A549 treated with GW870086 at 1 μM for 4 hours (cell line): Measurements from ENCODE around the gene PROX2. TPM values are rescaled to one million over a fixed set of nuclear protein-coding genes. Genes with fewer than 3 reads are reported as not detected.

Experiments used
- total RNA-seq: library from RNA; stranded (reverse); fragments of 200-300 nt; extraction: Qiagen RNA extraction; gene quantifications from 5 replicates; pipeline ENCODE4 v1.2.3, GENCODE V29; 2022; ENCODE audit warnings: low read depth

PROX2 gene, protein sequence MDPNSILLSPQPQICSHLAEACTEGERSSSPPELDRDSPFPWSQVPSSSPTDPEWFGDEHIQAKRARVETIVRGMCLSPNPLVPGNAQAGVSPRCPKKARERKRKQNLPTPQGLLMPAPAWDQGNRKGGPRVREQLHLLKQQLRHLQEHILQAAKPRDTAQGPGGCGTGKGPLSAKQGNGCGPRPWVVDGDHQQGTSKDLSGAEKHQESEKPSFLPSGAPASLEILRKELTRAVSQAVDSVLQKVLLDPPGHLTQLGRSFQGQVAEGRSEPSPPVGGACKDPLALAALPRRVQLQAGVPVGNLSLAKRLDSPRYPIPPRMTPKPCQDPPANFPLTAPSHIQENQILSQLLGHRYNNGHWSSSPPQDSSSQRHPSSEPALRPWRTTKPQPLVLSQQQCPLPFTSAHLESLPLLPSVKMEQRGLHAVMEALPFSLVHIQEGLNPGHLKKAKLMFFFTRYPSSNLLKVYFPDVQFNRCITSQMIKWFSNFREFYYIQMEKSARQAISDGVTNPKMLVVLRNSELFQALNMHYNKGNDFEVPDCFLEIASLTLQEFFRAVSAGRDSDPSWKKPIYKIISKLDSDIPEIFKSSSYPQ
- not detected in 5 replicates for total RNA-seq

DNA sequence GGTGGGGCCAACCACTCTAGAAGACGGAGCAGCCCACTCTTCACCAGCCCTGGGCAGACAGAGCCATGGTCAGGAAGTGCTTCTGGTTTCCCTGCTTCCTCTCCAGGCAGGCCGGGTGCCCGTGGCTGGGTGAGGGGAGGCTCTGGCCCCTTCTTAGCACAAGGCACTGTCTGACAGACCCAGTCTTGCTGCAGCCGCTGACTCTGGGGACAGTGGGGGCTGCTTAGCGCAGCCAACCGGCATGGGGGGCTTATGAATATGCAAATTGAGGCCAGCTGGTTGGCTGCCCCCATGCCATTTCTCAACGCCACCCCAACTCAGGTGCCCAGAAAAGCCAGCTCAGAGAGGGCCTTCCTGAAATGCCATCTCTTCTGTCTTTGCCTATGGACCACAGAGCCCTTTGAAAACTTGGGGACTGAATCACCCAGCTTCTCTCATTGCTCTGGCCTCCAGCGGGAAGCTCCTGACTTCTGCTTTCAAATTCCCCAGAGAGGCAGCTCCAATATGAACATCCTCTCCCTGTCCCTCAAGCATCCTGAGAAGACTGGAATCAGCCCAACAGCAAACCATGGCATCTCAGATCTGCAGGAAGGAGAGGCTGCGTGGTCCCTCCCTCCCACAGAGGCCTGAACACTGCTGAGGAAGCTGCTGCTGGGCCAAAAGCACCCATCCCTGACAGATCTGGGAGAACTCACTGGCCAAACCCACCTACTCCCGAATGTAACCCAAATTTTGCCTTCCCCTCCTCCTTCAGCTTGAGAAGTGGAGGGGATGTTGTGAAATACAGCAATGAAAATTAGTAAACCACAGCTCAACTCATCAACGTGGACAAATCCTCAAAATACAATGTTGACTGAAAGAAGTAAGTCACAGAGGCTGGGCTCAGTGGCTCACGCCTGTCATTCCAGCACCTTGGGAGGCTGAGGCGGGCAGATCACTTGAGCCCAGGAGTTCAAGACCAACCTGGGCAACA lies at the start of gene PROX2:
Gene PROX2, minus strand, starts transcription at position 205 of the 973 bp plus-strand sequence. CDS start 12,311 bp downstream, outside the sequence.

GRCh38 chr14:74922752-74923401 lies 46.9 kb upstream of the PROX2 start, which contains the start of gene RPS6KL1:
RPS6KL1 (minus strand) TSS chr14:74923260; CDS start chr14:74921541, 1,719 bp downstream.

DNA sequence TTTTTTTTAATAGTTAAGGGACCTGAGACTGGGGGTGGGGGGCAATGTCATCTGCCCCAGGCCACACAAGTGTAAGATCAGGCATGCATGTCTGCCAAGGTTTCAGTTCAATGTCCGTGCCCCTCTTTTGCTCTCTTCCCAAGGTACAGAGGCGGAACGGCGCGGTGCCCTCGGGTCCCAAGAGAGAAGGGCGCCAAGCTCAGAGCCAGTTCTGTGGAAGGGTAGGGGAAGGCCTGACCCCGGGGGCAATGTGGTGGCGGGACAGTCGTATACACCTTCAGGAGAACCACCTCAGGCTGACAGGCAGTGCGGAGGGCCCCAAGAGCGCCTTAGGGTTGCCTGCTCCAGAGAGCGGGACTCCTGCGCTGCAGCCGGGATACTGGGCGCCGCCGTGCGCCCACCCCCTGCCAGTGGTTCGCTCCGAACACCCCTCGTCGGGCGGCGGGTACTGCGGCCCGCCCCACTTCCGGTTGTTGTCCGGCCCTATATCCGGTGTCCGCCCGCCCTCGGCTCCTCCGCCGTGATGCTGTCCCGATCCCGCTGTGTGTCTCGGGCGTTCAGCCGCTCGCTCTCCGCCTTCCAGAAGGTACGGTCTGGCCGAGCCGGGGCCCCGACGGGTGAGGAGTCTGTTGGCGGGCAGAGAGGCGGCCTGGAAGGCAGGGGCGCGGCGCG lies 5.6 kb upstream of the PROX2 start, which contains the start of gene DLST:
Gene DLST, plus strand, starts transcription at position 486 of the 672 bp plus-strand sequence. Its CDS starts 38 bp downstream, at position 524.

Other genes starting within 250 kb of the PROX2 start
- gene AREL1, start 163.1 kb downstream of the PROX2 start, total RNA-seq: 19.3 to 26.5 TPM (median 24.2 TPM) in 5 replicates
- gene FCF1, start 163.0 kb downstream of the PROX2 start, total RNA-seq: 38.3 to 70.4 TPM (median 49.1 TPM) in 5 replicates
- gene YLPM1, start 112.8 kb downstream of the PROX2 start, total RNA-seq: 31.3 to 42.2 TPM (median 36.0 TPM) in 5 replicates
- 94.5 to 103 TPM (median 98.4 TPM) in 5 replicates for gene DLST, start 5.8 kb upstream of the PROX2 start, total RNA-seq
- gene RPS6KL1, start 47.1 kb upstream of the PROX2 start, total RNA-seq: 0.27 to 0.80 TPM (median 0.49 TPM) in 5 replicates
- 3.4 to 5.1 TPM (median 4.2 TPM) in 5 replicates for gene PGF, start 79.5 kb upstream of the PROX2 start, total RNA-seq
- gene EIF2B2, start 126.8 kb upstream of the PROX2 start, total RNA-seq: 74.0 to 78.7 TPM (median 77.3 TPM) in 5 replicates
- gene MLH3, start 175.3 kb upstream of the PROX2 start, total RNA-seq: 16.6 to 21.9 TPM (median 19.2 TPM) in 5 replicates
- 21.4 to 30.5 TPM (median 25.7 TPM) in 5 replicates for gene ACYP1, start 187.9 kb upstream of the PROX2 start, total RNA-seq
- gene ZC2HC1C, start 193.5 kb upstream of the PROX2 start, total RNA-seq: 4.3 to 6.0 TPM (median 5.5 TPM) in 5 replicates